Stimulated activated memory B cell treated with anti-CD40 and anti-IgM and Interleukin-4, amounts not matched to agents 10 μg/mL and 1 μg/mL and 100 μg/mL, for 72 hours (primary cell): ENCODE results near the gene RPRD1B.

Experiments used
- ATAC-seq: fragments of 150-1000 bp; cut with Tn5 transposase; 2 replicates; pipeline ENCODE4 v1.10.0; 2021
- H3K27ac Mint-ChIP-seq: one replicate; pipeline ENCODE4 v1.8.0; 2022; ENCODE audit warnings: mild to moderate bottlenecking, mixed read lengths
- H3K27me3 Mint-ChIP-seq: one replicate; pipeline ENCODE4 v1.8.0; 2022; ENCODE audit warnings: mixed read lengths
- H3K36me3 Mint-ChIP-seq: one replicate; pipeline ENCODE4 v1.8.0; 2022; ENCODE audit warnings: mixed read lengths
- H3K4me1 Mint-ChIP-seq: one replicate; pipeline ENCODE4 v1.8.0; 2022; ENCODE audit warnings: mixed read lengths
- H3K4me3 Mint-ChIP-seq: one replicate; pipeline ENCODE4 v1.8.0; 2022; ENCODE audit warnings: mild to moderate bottlenecking, moderate library complexity, mixed read lengths
- H3K9me3 Mint-ChIP-seq: one replicate; pipeline ENCODE4 v1.8.0; 2022; ENCODE audit warnings: mixed read lengths

RPRD1B gene

GRCh38 chr20:38017959-38018358 is 15.6 kb upstream of the RPRD1B start:
- Mint-ChIP-seq H3K4me1 (peaks cover 11% of the 10 kb centered on the region), H3K27ac (no peak overlapping the region), H3K36me3 (peaks cover 76% of the 10 kb centered on the region), H3K4me3 (no peak overlapping the region), H3K27me3 (no peaks in the 10 kb centered on the region), H3K9me3 (peaks cover 14% of the 10 kb centered on the region)
- no peak for ATAC-seq

DNA sequence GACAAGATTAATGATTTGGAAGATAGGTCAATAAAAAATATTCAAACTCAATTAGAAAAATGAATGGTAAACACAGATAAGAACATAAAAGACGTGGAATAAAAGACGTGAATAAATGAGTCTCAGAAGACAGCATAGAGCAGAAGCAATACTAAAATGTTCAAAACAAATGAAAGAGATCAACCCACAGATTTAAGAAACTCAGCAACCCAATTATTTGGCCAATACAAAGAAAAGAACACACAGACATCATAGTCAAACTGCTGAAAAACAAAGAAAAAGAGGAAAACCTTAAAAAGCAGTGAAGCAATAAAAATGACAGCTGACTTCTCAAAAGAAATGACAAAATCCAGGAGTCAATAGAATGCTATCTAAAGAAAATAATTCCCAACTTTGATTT is 15.2 kb upstream of the RPRD1B start:
- Mint-ChIP-seq H3K27ac (no peak overlapping the region), H3K9me3 (peaks cover 14% of the 10 kb centered on the region), H3K4me3 (no peak overlapping the region), H3K27me3 (no peaks in the 10 kb centered on the region), H3K36me3 (peaks cover 72% of the 10 kb centered on the region), H3K4me1 (peaks cover 12% of the 10 kb centered on the region)
- ATAC-seq = no peak

DNA sequence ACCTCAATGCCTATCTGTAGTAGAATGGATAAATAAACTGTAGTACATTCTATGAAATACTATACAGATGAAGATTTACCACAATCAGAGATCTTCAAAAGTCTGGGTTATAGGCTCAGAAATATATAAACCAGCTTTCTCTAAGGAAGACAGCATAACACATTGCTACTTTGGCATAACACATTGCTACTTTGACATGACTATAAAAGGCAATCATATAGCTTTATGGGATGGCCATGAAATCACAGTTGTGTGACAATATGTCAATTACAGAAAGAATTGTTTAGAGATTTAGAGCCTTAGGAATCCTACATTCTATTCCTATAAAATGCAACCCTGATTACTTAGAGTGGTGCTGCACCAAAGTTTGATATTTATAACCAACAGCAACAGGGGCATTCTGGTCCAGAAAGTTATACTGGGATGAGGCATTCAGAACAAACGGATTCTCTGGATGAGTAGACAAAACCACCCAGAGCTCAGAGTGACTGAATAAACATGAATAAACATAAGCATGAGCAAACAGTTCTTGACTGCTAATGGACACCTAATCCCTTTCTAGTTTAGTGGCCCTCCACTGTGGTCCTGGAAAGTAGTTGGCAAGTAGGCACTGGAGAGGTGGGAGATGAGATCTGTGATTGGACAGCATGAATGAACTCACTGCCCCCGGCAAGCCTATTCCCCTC is 12.3 kb upstream of the RPRD1B start:
- H3K27ac Mint-ChIP-seq = no peak overlapping the region
- peaks cover 65% of the 10 kb centered on the region for H3K36me3 Mint-ChIP-seq
- no peaks in the 10 kb centered on the region for H3K27me3 Mint-ChIP-seq
- H3K4me3 Mint-ChIP-seq = no peak overlapping the region
- H3K9me3 Mint-ChIP-seq = peaks cover 14% of the 10 kb centered on the region
- H3K4me1 Mint-ChIP-seq = peaks cover 27% of the 10 kb centered on the region
- ATAC-seq = no peak

DNA sequence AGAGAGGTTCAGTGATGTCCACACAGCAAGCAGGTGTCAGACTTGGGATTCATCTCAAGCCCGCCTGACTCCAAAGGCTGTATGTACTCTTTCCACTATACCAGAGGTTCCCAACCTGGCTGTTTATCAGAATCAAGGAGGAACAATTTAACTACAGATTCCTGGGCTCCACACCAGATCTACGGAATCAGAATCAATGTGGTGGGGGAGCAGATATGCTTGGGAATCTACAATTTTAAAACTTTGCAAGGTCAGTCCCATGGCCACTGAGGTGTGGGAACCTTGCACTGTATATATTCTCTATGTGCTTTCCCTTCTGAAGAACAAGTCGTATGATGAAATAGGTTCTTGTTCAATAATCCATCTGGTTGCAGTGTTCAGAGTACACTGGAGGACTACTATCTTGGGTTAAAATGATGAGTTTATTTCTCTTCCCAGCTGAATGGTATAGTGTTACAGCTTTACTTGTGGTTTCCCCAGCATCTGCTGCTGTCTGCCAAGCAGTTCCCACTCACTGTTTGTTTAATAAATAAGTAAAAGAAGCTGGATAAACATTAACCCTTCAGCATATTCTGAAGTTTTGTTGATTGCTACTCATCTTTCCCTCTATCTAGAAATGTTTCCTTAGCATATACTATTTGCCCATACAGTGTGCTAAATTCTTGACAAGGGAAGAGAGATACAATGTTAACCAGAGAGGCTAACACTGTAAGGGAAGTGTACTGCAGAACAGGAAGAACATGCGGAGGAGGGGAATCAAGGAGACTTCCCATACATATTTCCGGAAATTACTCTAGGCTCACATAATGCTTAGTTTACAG is 10.2 kb upstream of the RPRD1B start:
- no peak for ATAC-seq
- H3K4me3 Mint-ChIP-seq = no peak overlapping the region
- peaks cover 58% of the 10 kb centered on the region for H3K36me3 Mint-ChIP-seq
- peak overlapping the region; percentile 30 for H3K27ac Mint-ChIP-seq
- no peaks in the 10 kb centered on the region for H3K27me3 Mint-ChIP-seq
- peaks cover 40% of the 10 kb centered on the region for H3K4me1 Mint-ChIP-seq
- peaks cover 8% of the 10 kb centered on the region for H3K9me3 Mint-ChIP-seq

DNA sequence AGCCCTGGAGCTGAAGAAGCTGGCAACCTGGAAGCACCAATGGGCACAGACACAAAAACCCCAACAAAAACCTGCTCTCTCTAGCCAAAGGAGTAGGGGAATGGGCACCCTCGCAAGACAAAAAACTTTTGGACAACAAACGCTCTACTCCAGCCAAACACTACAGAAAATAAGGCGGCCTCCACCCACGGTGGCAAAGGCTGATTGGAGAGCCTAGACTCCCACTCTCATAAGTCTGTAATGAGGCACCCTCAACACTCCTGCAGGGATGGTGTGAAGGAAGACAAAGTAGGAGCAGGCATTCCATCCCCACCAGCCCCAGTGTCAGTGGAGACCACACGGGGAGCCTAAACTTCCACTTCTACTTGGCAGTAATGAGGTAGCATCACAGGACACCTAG is 9.1 kb upstream of the RPRD1B start:
- H3K4me1 Mint-ChIP-seq = peaks cover 51% of the 10 kb centered on the region
- H3K9me3 Mint-ChIP-seq = peaks cover 3% of the 10 kb centered on the region
- no peak overlapping the region for H3K4me3 Mint-ChIP-seq
- H3K27ac Mint-ChIP-seq = no peak overlapping the region
- peaks cover 56% of the 10 kb centered on the region for H3K36me3 Mint-ChIP-seq
- no peak for ATAC-seq
- no peaks in the 10 kb centered on the region for H3K27me3 Mint-ChIP-seq

DNA sequence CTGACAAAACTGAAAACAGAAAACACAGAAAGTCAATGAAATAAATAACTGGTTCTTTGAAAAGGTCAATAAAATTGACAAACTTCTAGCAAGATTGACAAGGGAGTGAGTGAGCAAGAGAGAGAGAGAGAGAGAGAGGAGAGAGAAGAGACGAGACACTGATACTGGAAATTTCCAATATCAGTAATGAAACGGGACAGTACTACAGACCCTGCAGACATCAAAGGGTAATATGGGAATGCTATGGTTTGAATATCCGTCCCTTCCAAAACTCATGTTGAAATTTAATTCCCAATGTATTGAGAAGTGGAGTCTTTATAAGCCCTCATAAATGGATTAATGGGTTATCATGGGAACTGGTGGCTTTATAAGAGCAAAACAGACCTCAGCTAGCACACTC is 4.1 kb upstream of the RPRD1B start:
- H3K4me1 Mint-ChIP-seq = peaks cover 59% of the 10 kb centered on the region

DNA sequence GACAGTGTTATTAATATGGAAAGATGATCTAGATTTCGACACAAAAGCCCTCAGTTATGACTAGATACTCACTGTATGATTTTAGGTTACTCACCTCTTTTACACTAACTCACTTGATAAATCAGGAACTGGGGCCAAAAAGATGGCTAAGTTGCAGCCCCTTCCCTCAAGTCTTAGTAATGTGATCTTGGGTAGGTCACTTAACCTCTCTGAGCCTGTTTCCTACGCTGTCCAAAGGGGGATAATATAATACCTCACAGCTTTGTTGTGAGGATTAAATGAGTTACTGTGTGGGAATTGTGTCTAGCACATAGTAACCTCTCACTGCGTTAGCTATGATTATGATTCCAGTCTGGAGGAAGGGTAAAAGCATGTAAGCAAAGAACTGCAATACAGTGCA is 1.6 kb upstream of the RPRD1B start:
- H3K27me3 Mint-ChIP-seq = no peaks in the 10 kb centered on the region
- peak overlapping the region; percentile 98 for H3K27ac Mint-ChIP-seq
- ATAC-seq = no peak
- H3K4me1 Mint-ChIP-seq = peaks cover 55% of the 10 kb centered on the region
- H3K36me3 Mint-ChIP-seq = peaks cover 28% of the 10 kb centered on the region
- peak overlapping the region; percentile 91 for H3K4me3 Mint-ChIP-seq
- peaks cover 4% of the 10 kb centered on the region for H3K9me3 Mint-ChIP-seq

More for the DNA sequence above, 4.1 kb upstream of the RPRD1B start:
- H3K27ac Mint-ChIP-seq = peak overlapping the region; percentile 15
- peaks cover 46% of the 10 kb centered on the region for H3K36me3 Mint-ChIP-seq
- H3K4me3 Mint-ChIP-seq = no peak overlapping the region
- peaks cover 4% of the 10 kb centered on the region for H3K9me3 Mint-ChIP-seq
- H3K27me3 Mint-ChIP-seq = no peaks in the 10 kb centered on the region
- ATAC-seq = no peak

- ATAC-seq = peak; percentile 80
- H3K4me3 Mint-ChIP-seq = peak overlapping the region; percentile 91
- peaks cover 4% of the 10 kb centered on the region for H3K9me3 Mint-ChIP-seq
- peaks cover 29% of the 10 kb centered on the region for H3K36me3 Mint-ChIP-seq
- H3K4me1 Mint-ChIP-seq = peaks cover 61% of the 10 kb centered on the region
- H3K27ac Mint-ChIP-seq = peak overlapping the region; percentile 98
- H3K27me3 Mint-ChIP-seq = no peaks in the 10 kb centered on the region
Observed at GRCh38 chr20:38032585-38033329, 789 bp upstream of the RPRD1B start.

- peak overlapping the region; percentile 98 for H3K27ac Mint-ChIP-seq
- peaks cover 3% of the 10 kb centered on the region for H3K9me3 Mint-ChIP-seq
- H3K36me3 Mint-ChIP-seq = peaks cover 17% of the 10 kb centered on the region
- ATAC-seq = no peak
- peaks cover 50% of the 10 kb centered on the region for H3K4me1 Mint-ChIP-seq
- H3K4me3 Mint-ChIP-seq = peak overlapping the region; percentile 91
- H3K27me3 Mint-ChIP-seq = no peaks in the 10 kb centered on the region
Observed at GRCh38 chr20:38034108-38034649, 633 bp downstream of the RPRD1B start.

GRCh38 chr20:38034961-38035360 is 1.4 kb downstream of the RPRD1B start:
- Mint-ChIP-seq H3K9me3 (no peaks in the 10 kb centered on the region), H3K4me3 (peak overlapping the region; percentile 91), H3K4me1 (peaks cover 44% of the 10 kb centered on the region), H3K27me3 (no peaks in the 10 kb centered on the region), H3K36me3 (peaks cover 12% of the 10 kb centered on the region), H3K27ac (peak overlapping the region; percentile 98)
- ATAC-seq = no peak

DNA sequence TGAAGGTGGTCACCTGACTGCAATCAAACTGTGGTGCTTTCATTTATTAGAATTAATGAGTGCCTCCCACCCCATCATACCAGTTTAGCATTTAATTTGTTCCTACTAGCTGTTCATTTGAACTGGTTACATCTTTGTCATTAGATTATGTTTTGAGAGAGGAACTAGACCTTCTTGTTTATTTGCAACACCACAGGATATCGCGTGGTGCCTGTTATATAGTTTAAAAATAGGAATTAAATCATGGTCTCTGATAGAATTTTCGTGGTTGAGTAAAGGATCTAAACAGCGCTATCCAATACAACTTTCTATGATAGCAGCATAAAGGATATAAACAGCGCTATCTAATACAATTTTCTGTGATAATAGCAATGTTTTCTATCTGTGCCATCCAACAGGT is 2.8 kb downstream of the RPRD1B start:
- Mint-ChIP-seq H3K4me1 (peaks cover 38% of the 10 kb centered on the region), H3K27me3 (no peaks in the 10 kb centered on the region), H3K36me3 (peaks cover 5% of the 10 kb centered on the region), H3K4me3 (no peak overlapping the region), H3K27ac (no peak overlapping the region), H3K9me3 (no peaks in the 10 kb centered on the region)
- ATAC-seq = no peak

GRCh38 chr20:38040276-38040675 is 6.7 kb downstream of the RPRD1B start:
- no peak for ATAC-seq
- Mint-ChIP-seq H3K9me3 (no peaks in the 10 kb centered on the region), H3K36me3 (peaks cover 21% of the 10 kb centered on the region), H3K27me3 (no peaks in the 10 kb centered on the region), H3K4me1 (peaks cover 17% of the 10 kb centered on the region), H3K27ac (no peak overlapping the region), H3K4me3 (no peak overlapping the region)

DNA sequence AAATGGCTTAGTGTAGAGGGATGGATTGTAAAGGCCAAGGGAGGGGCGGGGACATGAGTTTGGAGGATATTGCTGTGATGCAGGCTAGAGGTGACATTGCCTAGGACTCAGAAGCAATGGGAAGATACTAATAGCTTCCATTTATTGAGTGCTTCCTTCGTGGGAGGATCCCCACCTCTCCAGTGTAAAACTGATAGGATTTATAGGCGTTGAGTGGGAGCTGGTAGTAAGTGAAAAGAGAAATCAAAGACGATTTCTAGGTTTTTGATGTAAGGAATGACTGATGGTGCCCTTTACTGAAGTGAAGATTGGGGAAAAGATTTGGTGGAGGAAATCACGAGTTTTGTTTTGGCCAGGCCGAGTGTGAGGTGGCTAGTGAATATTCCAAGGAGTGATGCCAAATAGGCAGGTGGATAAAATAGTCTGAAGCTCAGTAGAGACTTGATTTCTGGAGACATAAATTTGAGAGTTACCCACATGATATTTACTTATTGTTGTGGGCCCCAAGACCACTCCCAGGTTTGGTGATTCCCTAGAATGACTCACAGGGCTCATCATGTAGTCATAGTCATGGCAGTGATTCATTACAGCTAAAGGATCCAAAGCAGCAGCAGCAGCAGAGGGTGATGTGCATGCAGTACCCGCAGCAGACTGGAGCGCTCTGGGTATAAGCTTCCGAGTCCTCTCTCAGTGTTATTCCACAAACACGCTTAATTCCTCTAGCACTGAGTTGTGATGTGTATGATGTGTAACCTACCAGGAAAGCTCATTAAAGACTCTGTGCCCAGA is 10.2 kb downstream of the RPRD1B start:
- Mint-ChIP-seq H3K36me3 (peaks cover 28% of the 10 kb centered on the region), H3K4me1 (peaks cover 18% of the 10 kb centered on the region)
- no peak for ATAC-seq

DNA sequence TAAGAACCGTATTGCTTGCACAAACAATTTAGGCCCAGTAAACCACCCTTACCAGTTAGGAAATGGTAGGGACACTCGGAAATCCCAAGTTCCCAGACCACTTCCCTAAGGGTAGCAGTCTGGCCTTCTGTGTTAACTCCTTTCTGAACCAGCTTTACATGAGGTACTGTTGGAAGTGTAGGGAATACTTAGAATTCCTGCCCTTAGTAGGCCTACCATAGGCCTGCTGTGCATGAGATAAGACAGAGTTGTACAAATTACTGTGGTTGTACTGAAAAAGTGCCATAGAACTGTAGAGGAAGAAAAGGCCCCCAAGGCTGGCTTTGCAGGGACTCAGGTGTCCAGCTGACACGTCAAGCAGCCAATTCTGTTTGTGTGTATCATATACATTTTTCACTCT is 11.1 kb downstream of the RPRD1B start:
- Mint-ChIP-seq H3K4me3 (no peak overlapping the region), H3K27me3 (no peaks in the 10 kb centered on the region), H3K4me1 (peaks cover 19% of the 10 kb centered on the region), H3K27ac (no peak overlapping the region), H3K9me3 (no peaks in the 10 kb centered on the region), H3K36me3 (peaks cover 29% of the 10 kb centered on the region)
- ATAC-seq = no peak

More for the DNA sequence above, 10.2 kb downstream of the RPRD1B start:
- Mint-ChIP-seq H3K9me3 (no peaks in the 10 kb centered on the region), H3K4me3 (no peak overlapping the region), H3K27ac (no peak overlapping the region), H3K27me3 (no peaks in the 10 kb centered on the region)
